ENCODE results near the gene PAPPA2. TPM values are rescaled to one million over a fixed set of nuclear protein-coding genes. Genes with fewer than 3 reads are reported as not detected.

PAPPA2 gene
- total and polyA plus RNA-seq, 2 of the 4 experiments (the other 2 are of a cell fraction): 0.10 to 0.18 TPM

DNA sequence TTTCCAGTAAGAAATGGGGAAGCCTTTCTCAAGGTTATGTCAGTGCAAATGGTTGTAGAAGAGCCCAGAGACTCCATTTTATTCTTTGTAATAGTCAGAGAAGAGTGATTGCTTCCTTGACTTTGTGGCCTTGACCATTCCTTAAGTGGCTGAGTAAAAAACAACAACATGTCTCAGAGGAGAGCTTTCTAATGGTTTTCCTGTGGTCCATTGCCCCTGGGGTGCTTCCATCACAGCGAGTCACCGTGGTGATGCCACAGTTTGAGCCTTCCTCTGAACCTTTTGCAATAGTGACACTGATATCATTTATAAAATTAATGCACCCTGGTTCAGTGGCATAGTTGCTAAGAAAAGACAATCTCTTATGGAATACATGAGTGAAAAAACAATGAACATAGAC, 38.6 kb downstream of the PAPPA2 start:
- Histone ChIP-seq H3K9ac (ENCODE audit: low read depth, low read length) (no peak overlapping the region), H3K4ac (ENCODE audit: low read depth, low read length) (no peak overlapping the region), H3K4me1 (ENCODE audit: control insufficient read depth, insufficient read depth, low read length) (no peaks in the 10 kb centered on the region), H2AFZ (replicated peaks; ENCODE audit: low read length, poor library complexity) (no peak overlapping the region), H3K23ac (ENCODE audit: low read depth, low read length) (no peak overlapping the region), H4K20me1 (ENCODE audit: insufficient read depth, low read length) (no peaks in the 10 kb centered on the region), H3K4me2 (ENCODE audit: low read depth, low read length) (no peak overlapping the region), H3K14ac (replicated peaks; ENCODE audit: low read depth, low read length) (no peak overlapping the region), H2AK5ac (ENCODE audit: low read depth, low read length) (no peak overlapping the region), H2BK20ac (ENCODE audit: low read depth, low read length) (no peak overlapping the region), H3K79me1 (ENCODE audit: low read depth in 1 of 2, low read length in 2 of 2) (no peaks in the 10 kb centered on the region), H2AK9ac (replicated peaks; ENCODE audit: low read depth, low read length, poor library complexity) (no peak overlapping the region), H3K18ac (ENCODE audit: low read depth, low read length) (no peak overlapping the region), H4K8ac (ENCODE audit: low read depth in 2 of 2, low read length in 2 of 2) (no peak overlapping the region), H3K9me1 (ENCODE audit: insufficient read depth, low read length) (no peaks in the 10 kb centered on the region), H2BK15ac (ENCODE audit: low read depth, low read length) (no peak overlapping the region), H4K91ac (ENCODE audit: insufficient read depth, low read depth, low read length) (no peak overlapping the region), H3K9me3 (ENCODE audit: control insufficient read depth, insufficient read depth, low read length) (no peaks in the 10 kb centered on the region), H3K56ac (ENCODE audit: extremely low read depth, insufficient read depth, low read length) (no peak overlapping the region), H4K5ac (ENCODE audit: low read depth, low read length) (no peak overlapping the region), H3K27ac (ENCODE audit: insufficient read depth, low read length) (no peak overlapping the region), H3K4me3 (ENCODE audit: insufficient read depth, low read depth, low read length) (no peak overlapping the region), H3K27me3 (ENCODE audit: control insufficient read depth, insufficient read depth, low read length) (no peaks in the 10 kb centered on the region), H2BK5ac (ENCODE audit: low read depth, low read length, poor library complexity, severe bottlenecking) (no peak overlapping the region), H2BK120ac (ENCODE audit: low read depth, low read length) (no peak overlapping the region), H3K36me3 (ENCODE audit: control insufficient read depth, insufficient read depth, low read length) (no peaks in the 10 kb centered on the region)
- in situ Hi-C loops (cut with MboI; ENCODE audit: low sequenced_read_pairs): no loop called here
- ChIA-PET POLR2A (ENCODE audit: unreplicated experiment) (no interaction called here), CTCF (interaction anchor here (0.6 kb wide), 1 partner anchor 463 kb away, joined by 3 read pairs; no protein-coding TSS in a partner anchor)
- dilution Hi-C loops (cut with HindIII; ENCODE audit: low sequenced_read_pairs, unreplicated experiment): no loop called here
- no TSS peak for BruUV-seq (replicated peaks)
- TF ChIP-seq MAZ (IDR thresholded peaks at IDR 0.05; ENCODE audit: borderline replicate concordance, low read depth, low read length) (no peak), NFE2L2 (IDR thresholded peaks at IDR 0.05; ENCODE audit: low read depth, low read length) (no peak), MAFK (IDR thresholded peaks at IDR 0.05; ENCODE audit: low read depth, low read length) (no peak), RFX5 (IDR thresholded peaks at IDR 0.05; ENCODE audit: low read depth, low read length) (no peak), RCOR1 (IDR thresholded peaks at IDR 0.05; ENCODE audit: insufficient replicate concordance, low read length) (no peak), BHLHE40 (IDR thresholded peaks at IDR 0.05; ENCODE audit: low read depth, low read length) (no peak)
- DNase-seq (no peak), ATAC-seq (ENCODE audit: low read depth) (no peak)
- WGBS, 2 experiments (ENCODE audit: extremely low coverage in 2 of 2, insufficient read length in 1 of 2): no CpG with 5 or more reads among the region's 2 CpGs
- intact Hi-C loops (cut with micrococcal nuclease): no loop called here
